Measurements from ENCODE around the gene NPY5R.

NPY5R gene

DNA sequence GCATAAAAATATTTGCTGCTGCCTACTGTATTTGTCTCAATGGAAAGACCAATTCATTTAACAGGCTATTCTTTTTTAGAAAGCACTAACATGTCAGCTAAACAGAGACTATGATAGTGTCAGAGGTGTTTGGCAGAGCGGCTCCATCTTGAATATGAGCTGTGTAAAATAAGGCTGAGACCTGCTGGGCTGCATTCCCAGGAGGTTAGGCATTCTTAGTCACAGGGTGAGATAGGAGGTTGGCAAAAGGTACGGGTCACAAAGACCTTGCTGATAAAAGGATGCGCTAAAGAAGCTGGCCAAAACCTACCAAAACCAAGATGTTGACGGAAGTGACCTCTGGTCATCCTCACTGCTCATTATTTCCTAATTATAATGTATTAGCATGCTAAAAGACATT lies 41.8 kb downstream of the NPY5R start:
- no peak for DNase-seq (ENCODE audit: low read depth)
- H3K9ac ChIP-seq (ENCODE audit: low read length): no peak overlapping the region
- no peak overlapping the region for H3K4me3 ChIP-seq (ENCODE audit: low read length)

DNA sequence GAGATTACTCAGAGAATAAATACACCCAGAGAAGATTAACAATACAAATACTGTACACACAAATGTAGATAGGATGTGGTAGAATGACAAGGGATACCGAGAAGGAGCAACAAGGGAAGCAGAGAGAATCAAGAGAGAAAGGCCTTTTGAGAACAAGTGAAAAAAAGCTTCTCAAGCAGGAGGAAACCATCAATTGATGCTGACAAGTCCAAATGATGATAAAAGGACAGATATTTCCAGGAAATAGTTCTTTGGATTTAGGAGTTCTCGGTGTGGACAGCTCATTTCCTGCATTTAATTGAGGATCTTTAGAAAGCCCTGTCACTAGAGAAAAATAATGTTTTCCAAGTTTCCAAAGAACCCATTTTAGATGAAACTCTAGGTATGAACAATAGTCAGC lies 48.1 kb downstream of the NPY5R start:
- H3K4me3 ChIP-seq (ENCODE audit: low read length): no peak overlapping the region
- no peaks in the 10 kb centered on the region for H3K4me1 ChIP-seq (ENCODE audit: control insufficient read depth, insufficient read depth, low read length)
- H3K9me3 ChIP-seq (ENCODE audit: control insufficient read depth, low read length): no peaks in the 10 kb centered on the region
- H3K9ac ChIP-seq (ENCODE audit: low read length): no peak overlapping the region
- H3K36me3 ChIP-seq (ENCODE audit: control insufficient read depth, insufficient read depth, low read length, severe bottlenecking): no peaks in the 10 kb centered on the region
- H3K27me3 ChIP-seq (replicated peaks; ENCODE audit: control insufficient read depth, insufficient read depth, low read length): no peaks in the 10 kb centered on the region
- no peak for DNase-seq (ENCODE audit: low read depth)

More for the DNA sequence above, 41.8 kb downstream of the NPY5R start:
- Histone ChIP-seq H3K27me3 (replicated peaks; ENCODE audit: control insufficient read depth, insufficient read depth, low read length) (no peaks in the 10 kb centered on the region), H3K9me3 (ENCODE audit: control insufficient read depth, low read length) (no peaks in the 10 kb centered on the region), H3K4me1 (ENCODE audit: control insufficient read depth, insufficient read depth, low read length) (no peaks in the 10 kb centered on the region), H3K36me3 (ENCODE audit: control insufficient read depth, insufficient read depth, low read length, severe bottlenecking) (no peaks in the 10 kb centered on the region)

DNA sequence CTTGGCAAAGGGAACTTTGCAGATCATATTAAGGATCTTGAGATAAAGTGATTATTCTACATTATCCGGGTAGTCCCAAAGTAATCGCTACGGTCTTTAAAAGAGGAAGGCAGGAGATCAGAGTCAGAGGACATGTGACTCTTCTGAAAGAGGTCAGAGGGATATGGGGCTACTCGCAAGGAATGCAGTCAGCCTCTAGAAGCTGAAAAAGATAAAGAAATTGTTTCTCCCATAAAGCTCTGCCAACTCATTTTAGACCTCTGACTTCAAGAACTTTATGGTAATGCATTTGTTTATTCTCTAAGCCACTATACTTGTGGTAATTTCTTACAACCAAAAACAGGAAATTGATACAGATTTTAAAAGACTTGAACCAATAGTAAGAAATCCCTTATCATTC lies 48.6 kb downstream of the NPY5R start:
- Histone ChIP-seq H3K9ac (ENCODE audit: low read length) (no peak overlapping the region), H3K9me3 (ENCODE audit: control insufficient read depth, low read length) (no peaks in the 10 kb centered on the region), H3K36me3 (ENCODE audit: control insufficient read depth, insufficient read depth, low read length, severe bottlenecking) (no peaks in the 10 kb centered on the region), H3K4me3 (ENCODE audit: low read length) (no peak overlapping the region), H3K4me1 (ENCODE audit: control insufficient read depth, insufficient read depth, low read length) (no peaks in the 10 kb centered on the region), H3K27me3 (replicated peaks; ENCODE audit: control insufficient read depth, insufficient read depth, low read length) (no peaks in the 10 kb centered on the region)
- DNase-seq (ENCODE audit: low read depth): no peak

DNA sequence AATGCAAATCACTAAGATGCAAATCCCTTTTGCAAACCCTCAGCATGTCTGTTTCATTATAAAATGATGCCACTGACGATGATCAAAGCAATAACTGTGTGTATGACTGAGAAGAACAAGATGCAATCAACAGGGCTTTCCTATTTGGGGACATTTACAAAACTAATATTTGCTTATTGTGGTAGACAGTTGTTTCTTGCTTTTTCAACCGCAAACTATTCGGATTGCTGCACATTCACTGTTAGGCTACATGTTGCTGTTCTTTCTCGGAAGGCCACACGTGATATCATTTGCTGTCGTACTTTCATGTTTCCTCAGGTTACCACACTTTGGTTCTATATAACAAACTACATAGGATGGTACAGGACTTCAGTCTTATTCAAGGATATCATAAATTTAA lies 49.8 kb downstream of the NPY5R start:
- H3K9me3 ChIP-seq (ENCODE audit: control insufficient read depth, low read length): no peaks in the 10 kb centered on the region
- no peaks in the 10 kb centered on the region for H3K36me3 ChIP-seq (ENCODE audit: control insufficient read depth, insufficient read depth, low read length, severe bottlenecking)
- no peak for DNase-seq (ENCODE audit: low read depth)
- no peak overlapping the region for H3K4me3 ChIP-seq (ENCODE audit: low read length)
- H3K9ac ChIP-seq (ENCODE audit: low read length): no peak overlapping the region
- no peaks in the 10 kb centered on the region for H3K4me1 ChIP-seq (ENCODE audit: control insufficient read depth, insufficient read depth, low read length)
- no peaks in the 10 kb centered on the region for H3K27me3 ChIP-seq (replicated peaks; ENCODE audit: control insufficient read depth, insufficient read depth, low read length)

DNA sequence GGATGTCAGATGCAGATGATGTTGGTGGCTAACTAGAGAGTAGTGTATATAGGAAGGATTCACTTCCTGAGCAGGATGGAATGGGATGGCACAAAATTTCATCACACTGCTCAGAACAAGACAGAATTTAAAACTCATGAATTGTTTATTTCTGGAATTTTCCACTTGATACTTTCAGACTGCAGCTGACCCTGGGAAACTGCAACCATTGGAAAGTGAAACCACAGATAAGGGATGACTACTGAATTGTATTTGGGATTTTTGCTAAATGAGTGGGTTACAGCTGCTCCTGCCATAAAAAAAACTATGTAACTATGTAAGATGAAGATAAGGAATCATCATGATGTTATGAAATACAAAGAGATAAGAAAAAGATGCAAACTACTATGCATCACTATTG lies 51.4 kb downstream of the NPY5R start:
- Histone ChIP-seq H3K36me3 (ENCODE audit: control insufficient read depth, insufficient read depth, low read length, severe bottlenecking) (no peaks in the 10 kb centered on the region), H3K27me3 (replicated peaks; ENCODE audit: control insufficient read depth, insufficient read depth, low read length) (no peaks in the 10 kb centered on the region), H3K9ac (ENCODE audit: low read length) (no peak overlapping the region), H3K4me3 (ENCODE audit: low read length) (no peak overlapping the region), H3K9me3 (ENCODE audit: control insufficient read depth, low read length) (no peaks in the 10 kb centered on the region), H3K4me1 (ENCODE audit: control insufficient read depth, insufficient read depth, low read length) (no peaks in the 10 kb centered on the region)
- DNase-seq (ENCODE audit: low read depth): peak; percentile 1

DNA sequence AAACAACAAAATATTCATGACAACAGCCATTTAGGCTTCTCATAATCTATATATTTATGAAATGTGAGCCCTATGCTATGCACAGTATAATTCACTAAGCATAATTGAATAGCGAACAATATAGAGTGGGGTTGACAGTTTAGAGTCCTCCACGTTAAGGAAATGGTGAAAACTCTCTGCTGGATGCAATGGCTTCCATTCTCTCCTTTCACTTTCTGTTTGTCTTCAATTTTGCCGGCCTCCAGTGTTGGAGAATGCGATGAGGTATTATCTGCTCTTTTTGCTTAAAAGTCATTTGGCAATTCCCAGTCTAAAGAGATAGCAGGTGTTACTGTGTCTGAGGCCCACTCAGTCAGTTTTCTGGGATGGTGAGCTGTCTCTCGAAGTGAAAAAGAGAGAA lies 52.1 kb downstream of the NPY5R start:
- H3K9me3 ChIP-seq (ENCODE audit: control insufficient read depth, low read length): no peaks in the 10 kb centered on the region
- H3K9ac ChIP-seq (ENCODE audit: low read length): no peak overlapping the region
- no peak for DNase-seq (ENCODE audit: low read depth)
- no peaks in the 10 kb centered on the region for H3K36me3 ChIP-seq (ENCODE audit: control insufficient read depth, insufficient read depth, low read length, severe bottlenecking)
- H3K4me3 ChIP-seq (ENCODE audit: low read length): peak overlapping the region; percentile 64
- no peaks in the 10 kb centered on the region for H3K4me1 ChIP-seq (ENCODE audit: control insufficient read depth, insufficient read depth, low read length)
- H3K27me3 ChIP-seq (replicated peaks; ENCODE audit: control insufficient read depth, insufficient read depth, low read length): no peaks in the 10 kb centered on the region

DNA sequence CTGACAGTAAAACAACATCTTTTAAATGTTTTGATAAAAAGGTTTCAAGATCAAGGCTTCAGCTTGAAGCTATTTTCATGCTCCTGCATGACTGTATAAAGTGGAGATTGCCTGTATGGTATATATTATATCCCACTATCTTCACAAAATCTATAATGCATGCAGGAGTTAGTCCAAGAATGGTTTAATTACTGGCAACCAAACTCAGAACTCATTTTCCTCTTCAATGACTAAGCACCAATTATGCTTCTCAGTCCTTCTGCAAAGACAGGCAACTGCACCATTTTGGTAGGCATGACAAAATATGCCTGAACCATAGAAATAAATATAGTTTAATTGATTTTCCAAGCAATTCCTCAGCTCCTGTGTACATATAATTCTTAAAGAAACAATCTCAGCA lies 54.5 kb downstream of the NPY5R start:
- no peaks in the 10 kb centered on the region for H3K36me3 ChIP-seq (ENCODE audit: control insufficient read depth, insufficient read depth, low read length, severe bottlenecking)
- no peak overlapping the region for H3K9ac ChIP-seq (ENCODE audit: low read length)
- no peak for DNase-seq (ENCODE audit: low read depth)
- no peaks in the 10 kb centered on the region for H3K9me3 ChIP-seq (ENCODE audit: control insufficient read depth, low read length)
- H3K4me1 ChIP-seq (ENCODE audit: control insufficient read depth, insufficient read depth, low read length): no peaks in the 10 kb centered on the region
- no peak overlapping the region for H3K4me3 ChIP-seq (ENCODE audit: low read length)
- no peaks in the 10 kb centered on the region for H3K27me3 ChIP-seq (replicated peaks; ENCODE audit: control insufficient read depth, insufficient read depth, low read length)

DNA sequence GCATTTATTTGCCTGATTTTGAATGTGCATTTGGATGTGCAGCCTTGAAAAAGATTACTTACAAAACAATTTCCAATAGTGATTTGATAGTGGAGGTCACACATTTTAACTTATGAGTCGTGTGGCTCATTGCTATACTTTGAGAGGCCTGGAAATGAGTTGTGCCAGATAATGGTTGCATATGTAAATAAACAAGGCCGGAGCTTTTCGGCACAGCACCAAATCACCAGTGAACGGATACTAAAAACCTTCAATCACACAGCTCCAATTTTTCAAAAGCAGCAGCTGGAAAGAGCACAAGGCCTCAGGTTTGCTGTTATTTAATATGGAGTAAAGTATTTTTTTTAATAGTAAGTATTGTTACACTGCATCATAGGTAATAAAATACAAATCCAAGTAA lies 57.2 kb downstream of the NPY5R start:
- no peaks in the 10 kb centered on the region for H3K36me3 ChIP-seq (ENCODE audit: control insufficient read depth, insufficient read depth, low read length, severe bottlenecking)
- H3K4me1 ChIP-seq (ENCODE audit: control insufficient read depth, insufficient read depth, low read length): no peaks in the 10 kb centered on the region
- no peaks in the 10 kb centered on the region for H3K27me3 ChIP-seq (replicated peaks; ENCODE audit: control insufficient read depth, insufficient read depth, low read length)
- no peak overlapping the region for H3K9ac ChIP-seq (ENCODE audit: low read length)
- no peaks in the 10 kb centered on the region for H3K9me3 ChIP-seq (ENCODE audit: control insufficient read depth, low read length)
- no peak overlapping the region for H3K4me3 ChIP-seq (ENCODE audit: low read length)
- no peak for DNase-seq (ENCODE audit: low read depth)
